K562 (cell line): ENCODE data around the gene FBL. TPM values are rescaled to one million over a fixed set of nuclear protein-coding genes. Genes with fewer than 3 reads are reported as not detected.

ENCODE experiments used
- ATF1 ChIP-seq, 2 experiments: fragments of 450-650 bp in 1 of 2; IDR thresholded peaks; 2 replicates each; pipeline ENCODE4 v1.6.1; 2016; ENCODE audit warnings: missing compliant biosample characterization in 1 of 2, missing genetic modification characterization in 1 of 2
- CAMTA2 ChIP-seq: fragments of 250-450 bp; sonication (Bioruptor Pico); conservative IDR thresholded peaks from 2 replicates; pipeline ENCODE4 v1.5.1; 2022
- HMGXB4 ChIP-seq: sonication (generic); formaldehyde crosslinking; IDR thresholded peaks from 2 replicates; pipeline ENCODE4 v1.8.1; 2023; ENCODE audit warnings: mild to moderate bottlenecking, missing genetic modification reagents
- ID3 ChIP-seq, 2 experiments: fragments of 250-450 bp in 1 of 2; fragments of 450-650 bp in 1 of 2; sonication (Bioruptor Pico) in 1 of 2; IDR thresholded peaks; 2 replicates each; pipeline versions ENCODE4 v1.6.1 to v1.8.0; 2016 to 2021; ENCODE audit warnings: mild to moderate bottlenecking in 2 of 2, moderate library complexity in 2 of 2, missing compliant biosample characterization in 1 of 2, missing genetic modification characterization in 1 of 2
- KDM5B ChIP-seq: fragments of 200-600 bp; sonication (generic); IDR thresholded peaks from 2 replicates; pipeline ENCODE4 v1.6.1; 2012; ENCODE audit warnings: low read depth, mild to moderate bottlenecking, moderate library complexity, low read length, control low read depth, inconsistent platforms; ENCODE audit not compliant: insufficient replicate concordance
- MEF2A ChIP-seq: IDR thresholded peaks from 2 replicates; pipeline ENCODE4 v1.6.1; 2011; ENCODE audit warnings: low read depth, mild to moderate bottlenecking, low read length, moderate library complexity; ENCODE audit not compliant: control insufficient read depth
- MYBL2 ChIP-seq, 2 experiments: fragments of 450-650 bp in 1 of 2; sonication (generic) in 1 of 2; formaldehyde crosslinking in 1 of 2; IDR thresholded peaks; 2 replicates each; pipeline versions ENCODE4 v1.6.1 to v1.8.1; 2017 to 2022; ENCODE audit warnings: borderline replicate concordance in 1 of 2, inconsistent platforms in 1 of 2, low read depth in 1 of 2, mild to moderate bottlenecking in 1 of 2, missing genetic modification reagents in 1 of 2, moderate library complexity in 1 of 2
- NR2C1 ChIP-seq, 2 experiments: fragments of 450-650 bp; IDR thresholded peaks; 2 replicates each; pipeline ENCODE4 v1.6.1; 2017; ENCODE audit warnings: mild to moderate bottlenecking in 2 of 2, antibody characterized with exemption in 1 of 2, inconsistent platforms in 1 of 2, missing compliant biosample characterization in 1 of 2, missing genetic modification characterization in 1 of 2
- OTX1 ChIP-seq: fragments of 450-650 bp; formaldehyde crosslinking; IDR thresholded peaks from 2 replicates; pipeline ENCODE4 v1.4.0; 2022; ENCODE audit warnings: mild to moderate bottlenecking
- RNF219 ChIP-seq: fragments of 250-450 bp; sonication (Bioruptor Pico); IDR thresholded peaks from 2 replicates; pipeline ENCODE4 v1.5.0; 2022; ENCODE audit warnings: mild to moderate bottlenecking
- RUNX1 ChIP-seq: sonication (generic); IDR thresholded peaks from 2 replicates; pipeline ENCODE4 v1.6.1; 2016; ENCODE audit warnings: antibody characterized with exemption, low read depth
- SAFB ChIP-seq: fragments of 200-400 bp; formaldehyde crosslinking; IDR thresholded peaks from 2 replicates; pipeline ENCODE4 v1.6.1; 2017; ENCODE audit warnings: low read depth, low read length, borderline replicate concordance
- SRSF3 ChIP-seq: fragments of 200-400 bp; formaldehyde crosslinking; IDR thresholded peaks from 2 replicates; pipeline ENCODE4 v1.6.1; 2016; ENCODE audit warnings: mild to moderate bottlenecking, low read length, moderate library complexity; ENCODE audit not compliant: insufficient read depth
- TSHZ1 ChIP-seq: fragments of 250-450 bp; sonication (Bioruptor Pico); IDR thresholded peaks from 2 replicates; pipeline ENCODE4 v1.4.0; 2020; ENCODE audit warnings: mild to moderate bottlenecking, moderate library complexity
- ZEB2 ChIP-seq: fragments of 450-650 bp; IDR thresholded peaks from 2 replicates; pipeline ENCODE4 v1.6.1; 2016
- ZNF124 ChIP-seq: sonication (generic); formaldehyde crosslinking; IDR thresholded peaks from 2 replicates; pipeline ENCODE4 v1.8.1; 2022; ENCODE audit warnings: missing genetic modification reagents
- ZNF197 ChIP-seq: fragments of 200-800 bp; sonication (Bioruptor generic); IDR thresholded peaks from 2 replicates; pipeline ENCODE4 v1.6.1; 2016; ENCODE audit warnings: low read depth, missing genetic modification characterization, missing compliant biosample characterization
- polyA plus RNA-seq, 8 experiments: library from polyadenylated mRNA; depleted of rRNA in 4 of 8; stranded (reverse) in 5 of 8; unstranded in 3 of 8; fragments of >200 nt; fragmentation: Nextera tagmentation in 2 of 8; fragmentation: Illumina TruSeq in 1 of 8; extraction: Ambion mirVana in 2 of 8; extraction: Trizol in 1 of 8; gene quantifications; 2 replicates each; pipeline versions ENCODE4 v1.2.1 to v1.2.3, GENCODE V29; 2011 to 2014; ENCODE audit warnings: inconsistent platforms in 1 of 8, missing spikeins in 1 of 8
- total RNA-seq, 7 experiments: library from RNA; depleted of rRNA in 6 of 7; stranded (reverse); fragments of >200 nt in 6 of 7; fragmentation: Illumina TruSeq in 2 of 7; extraction: Trizol in 2 of 7; gene quantifications; 2 replicates each; pipeline versions ENCODE4 v1.2.1 to v1.2.3, GENCODE V29; 2011 to 2021; ENCODE audit warnings: low replicate concordance in 1 of 7

The FBL gene
- total and polyA plus RNA-seq, 9 of the 15 experiments (the other 6 are each of a cell fraction or from before 2014, with no cell fraction given), result 201 to 1,696 (median 696) TPM

GRCh38 chr19:39833464-39834286 is 12.5 kb downstream of the FBL start, which contains the start of gene DYRK1B (continued):
- TF ChIP-seq ZNF124 (CRISPR knock-in tag) (no peak), MEF2A (peak; percentile 80; the same call in 1 of the 2 replicates), SAFB (no peak), OTX1 (CRISPR knock-in tag) (peak; percentile 86), SRSF3 (no peak), TSHZ1 (CRISPR knock-in tag) (no peak), NR2C1 (IDR thresholded peaks at IDR 0.05) (no peak), NR2C1 (tag; IDR thresholded peaks at IDR 0.05) (peak; percentile 15; the same call in 1 of the 2 replicates), HMGXB4 (no peak), ZNF197 (no peak), ATF1 (CRISPR knock-in tag; IDR thresholded peaks at IDR 0.05) (no peak), ATF1 (tag; IDR thresholded peaks at IDR 0.05) (peak; percentile 69), RUNX1 (no peak), RNF219 (CRISPR knock-in tag) (no peak), KDM5B (no peak), ZEB2 (peak; percentile 30; the same call in 1 of the 2 replicates), CAMTA2 (CRISPR knock-in tag) (no peak), MYBL2 (IDR thresholded peaks at IDR 0.05; ENCODE audit: low read depth) (no peak), MYBL2 (CRISPR knock-in tag; IDR thresholded peaks at IDR 0.05; ENCODE audit: borderline replicate concordance) (no peak), ID3 (CRISPR knock-in tag; IDR thresholded peaks at IDR 0.05) (no peak), ID3 (tag; IDR thresholded peaks at IDR 0.05) (peak; percentile 46; the same call in 1 of the 2 replicates)
